ENCODE data around the gene ATP8A2. TPM values are rescaled to one million over a fixed set of nuclear protein-coding genes. Genes with fewer than 3 reads are reported as not detected.

Gene ATP8A2
- polyA plus RNA-seq, 1 donor from 2014 or later: 11.9 TPM

- Histone ChIP-seq H3K4me3 (ENCODE audit: low read length) (no peak overlapping the region), H3K27ac (ENCODE audit: low read length) (no peak overlapping the region), H3K36me3 (ENCODE audit: insufficient read depth, low read length) (no peaks in the 10 kb centered on the region), H3K9me2 (ENCODE audit: insufficient read depth, low read length) (no peaks in the 10 kb centered on the region), H3K4me2 (ENCODE audit: low read length) (no peak overlapping the region), H3K27me3 (ENCODE audit: insufficient read depth, low read depth, low read length) (no peaks in the 10 kb centered on the region), H3F3A (ENCODE audit: insufficient read depth, low read length, poor library complexity, severe bottlenecking) (no peaks in the 10 kb centered on the region), H3K79me2 (replicated peaks; ENCODE audit: insufficient read depth, low read length) (peaks cover 34% of the 10 kb centered on the region), H2AFZ (ENCODE audit: low read depth, low read length) (no peak overlapping the region), H3K9ac (ENCODE audit: low read length) (no peak overlapping the region), H4K20me1 (ENCODE audit: insufficient read depth) (no peaks in the 10 kb centered on the region), H3K9me3 (ENCODE audit: low read length) (no peaks in the 10 kb centered on the region)
- no peak for TF ChIP-seq CTCF (IDR thresholded peaks at IDR 0.05; ENCODE audit: poor library complexity, severe bottlenecking)
- TF ChIP-seq EZH2 (IDR thresholded peaks at IDR 0.05; ENCODE audit: borderline replicate concordance, insufficient read depth, low read length, poor library complexity, severe bottlenecking): no peak
- TF ChIP-seq EP300 (conservative IDR thresholded peaks at IDR 0.05; ENCODE audit: poor library complexity, severe bottlenecking): no peak
- TF ChIP-seq REST (IDR thresholded peaks at IDR 0.05; ENCODE audit: borderline replicate concordance): no peak
- TF ChIP-seq TAF1 (IDR thresholded peaks at IDR 0.05; ENCODE audit: low read depth): no peak
- TF ChIP-seq SMC3 (conservative IDR thresholded peaks at IDR 0.05; ENCODE audit: poor library complexity): no peak
These were observed 671.0 kb downstream of the ATP8A2 start for GRCh38 chr13:26042785-26043184.

GRCh38 chr13:26045142-26045541 is 673.4 kb downstream of the ATP8A2 start:
- Histone ChIP-seq H4K20me1 (ENCODE audit: insufficient read depth) (no peaks in the 10 kb centered on the region), H3K36me3 (ENCODE audit: insufficient read depth, low read length) (no peaks in the 10 kb centered on the region), H3K79me2 (replicated peaks; ENCODE audit: insufficient read depth, low read length) (peaks cover 57% of the 10 kb centered on the region), H3K9me2 (ENCODE audit: insufficient read depth, low read length) (no peaks in the 10 kb centered on the region), H3K9ac (ENCODE audit: low read length) (no peak overlapping the region), H3K4me2 (ENCODE audit: low read length) (no peak overlapping the region), H3K27ac (ENCODE audit: low read length) (no peak overlapping the region), H3K9me3 (ENCODE audit: low read length) (no peaks in the 10 kb centered on the region), H3K27me3 (ENCODE audit: insufficient read depth, low read depth, low read length) (peaks cover 9% of the 10 kb centered on the region), H3K4me3 (ENCODE audit: low read length) (no peak overlapping the region), H2AFZ (ENCODE audit: low read depth, low read length) (no peak overlapping the region), H3F3A (ENCODE audit: insufficient read depth, low read length, poor library complexity, severe bottlenecking) (peaks cover 8% of the 10 kb centered on the region)
- no peak for TF ChIP-seq REST (IDR thresholded peaks at IDR 0.05; ENCODE audit: borderline replicate concordance)
- no peak for TF ChIP-seq TAF1 (IDR thresholded peaks at IDR 0.05; ENCODE audit: low read depth)
- no peak for TF ChIP-seq EP300 (conservative IDR thresholded peaks at IDR 0.05; ENCODE audit: poor library complexity, severe bottlenecking)
- no peak for TF ChIP-seq EZH2 (IDR thresholded peaks at IDR 0.05; ENCODE audit: borderline replicate concordance, insufficient read depth, low read length, poor library complexity, severe bottlenecking)
